Right ventricle myocardium superior (tissue), 1 donor: ENCODE data around the gene NTNG1. TPM values are rescaled to one million over a fixed set of nuclear protein-coding genes. Genes with fewer than 3 reads are reported as not detected.

Source experiments
- ATAC-seq: fragments of 200-7000 bp; cut with Tn5 transposase; one replicate; pipeline ENCODE4 v1.9.1; 2020; ENCODE audit warnings: mild to moderate bottlenecking; ENCODE audit not compliant: poor library complexity
- DNase-seq: peaks from one replicate; pipeline ENCODE4 v3.0.0-alpha.2; 2020
- intact Hi-C: fragments of 100-400 bp; cut with DNase I; formaldehyde crosslinking; loops from one replicate; pipeline ENCODE4 v1.11.2; 2022
- total RNA-seq: library from RNA; stranded (reverse); fragmentation: NEBNext Ultra II Directional; extraction: Animal tissue kit (Norgen Biotek cat#: 25700); gene quantifications from one replicate; pipeline ENCODE4 v1.2.1, GENCODE V29; 2021
- donor health status: DM: no; HTN: yes; CAD: no; lungs with severe emphysema.

The NTNG1 gene
- total RNA-seq, 1 donor from 2014 or later: 0.46 TPM

DNA sequence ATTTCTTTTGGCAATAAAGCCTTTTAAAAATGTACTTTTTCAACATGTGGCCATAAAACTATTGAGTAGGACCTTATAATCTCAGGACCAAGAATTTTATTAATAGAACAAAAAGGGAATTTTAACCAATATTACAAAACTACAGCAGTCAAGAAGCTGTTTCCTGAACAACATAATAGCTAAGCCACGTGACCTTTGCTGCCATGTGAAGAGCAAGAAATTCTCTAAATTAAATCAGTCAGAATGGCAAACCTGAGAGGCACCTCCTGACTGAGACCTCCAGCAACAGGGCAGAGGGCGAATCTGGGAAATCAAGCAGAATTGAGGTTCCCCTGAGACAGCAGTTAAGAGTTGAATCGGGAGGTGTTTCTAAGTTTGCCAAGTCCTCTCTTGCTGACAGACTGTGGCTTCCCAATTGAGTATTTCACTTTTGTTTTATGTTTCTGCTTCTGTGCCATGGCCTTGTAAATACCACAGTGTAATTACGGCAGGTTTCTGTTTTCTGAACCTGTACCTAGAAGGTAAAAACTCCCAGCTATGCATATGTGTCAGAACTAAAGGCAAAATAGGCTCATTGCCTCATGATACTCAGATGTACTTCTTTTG, 358.4 kb downstream of the NTNG1 start:
- ATAC-seq: no peak
- intact Hi-C loops: no loop called here
- DNase-seq: no peak

- intact Hi-C loops: no loop called here
- DNase-seq (no peak), ATAC-seq (no peak)
Observed at GRCh38 chr1:107501081-107501605, 360.3 kb downstream of the NTNG1 start.

DNA sequence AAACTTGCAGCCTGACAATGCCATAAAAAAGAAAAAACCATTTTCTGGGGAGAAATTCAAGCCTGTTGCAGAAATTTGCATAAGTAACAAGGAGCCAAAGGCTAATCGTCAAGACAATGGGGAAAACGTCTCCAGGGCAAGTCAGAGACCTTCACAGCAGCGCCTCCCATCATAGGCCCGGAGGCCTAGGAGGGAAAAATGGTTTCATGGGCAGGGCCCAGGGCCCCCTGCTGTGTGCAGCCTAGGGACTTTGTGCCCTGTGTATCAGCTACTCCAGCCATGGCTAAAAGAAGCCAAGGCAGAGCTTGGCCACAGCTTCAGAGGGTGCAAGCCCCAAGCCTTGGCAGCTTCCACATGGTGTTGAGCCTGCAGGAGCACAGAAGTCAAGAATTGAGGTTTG, 369.5 kb downstream of the NTNG1 start:
- no peak for ATAC-seq
- intact Hi-C loops: no loop called here
- no peak for DNase-seq

DNA sequence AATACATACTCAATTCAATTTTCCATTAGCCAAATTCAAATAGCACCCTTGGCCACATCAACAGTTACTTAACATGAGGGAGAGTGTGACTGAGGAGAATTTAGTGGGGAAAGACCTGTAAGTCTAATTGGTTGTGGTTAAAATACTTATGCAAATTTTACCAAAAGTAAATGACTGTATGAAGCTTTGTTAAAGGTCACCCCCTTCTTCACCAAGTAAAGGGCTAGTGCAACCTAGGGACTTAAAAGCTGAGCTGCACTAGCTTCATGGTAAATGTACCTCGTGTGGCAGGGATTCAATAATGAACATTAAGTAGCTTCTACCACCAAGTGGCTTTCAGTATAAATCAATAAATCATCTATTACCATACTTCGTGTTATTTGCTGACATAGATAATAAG, 372.0 kb downstream of the NTNG1 start:
- intact Hi-C loops: no loop called here
- ATAC-seq (no peak), DNase-seq (no peak)

DNA sequence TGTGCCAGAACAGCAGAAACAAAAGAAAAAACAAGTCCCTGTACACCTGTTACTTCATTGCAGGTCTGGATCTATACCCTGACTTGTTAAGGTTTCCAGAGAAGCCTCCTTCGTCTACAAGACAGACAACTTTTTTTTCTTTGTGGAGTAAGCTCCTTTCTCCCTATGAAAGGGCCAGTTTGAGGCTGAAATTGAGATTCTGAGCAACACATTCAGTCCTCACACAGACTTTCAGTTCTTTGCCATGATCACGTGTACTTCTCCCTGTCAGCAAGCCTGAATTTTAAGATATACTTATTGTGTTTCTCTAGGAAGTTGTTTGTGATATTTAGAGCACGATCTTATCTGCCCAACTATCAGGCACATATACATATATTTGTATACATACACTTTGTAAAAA, 374.0 kb downstream of the NTNG1 start:
- DNase-seq: no peak
- ATAC-seq: no peak
- intact Hi-C loops: no loop called here

GRCh38 chr1:107515702-107516101, 374.9 kb downstream of the NTNG1 start:
- intact Hi-C loops: no loop called here
- ATAC-seq (no peak), DNase-seq (no peak)

DNA sequence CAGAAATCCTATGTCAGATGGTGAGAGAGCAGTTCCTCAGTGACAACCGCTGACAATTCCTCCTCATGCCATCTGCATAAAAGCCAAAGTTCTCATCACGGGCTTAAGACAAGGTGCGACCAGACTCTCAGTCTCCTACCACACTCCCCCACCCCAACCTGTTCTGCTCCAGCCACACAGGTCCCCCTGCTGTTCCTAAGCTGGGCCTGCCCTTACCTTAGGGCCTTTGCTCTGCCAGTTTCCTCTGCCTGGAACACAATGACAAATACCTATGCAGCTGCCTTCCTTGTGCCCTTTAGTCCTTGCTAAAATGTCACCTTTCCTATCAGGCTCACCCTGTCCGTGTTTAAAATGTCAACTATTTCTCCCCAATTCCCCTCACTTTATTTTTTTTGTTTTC, 382.2 kb downstream of the NTNG1 start:
- intact Hi-C loops: no loop called here
- no peak for ATAC-seq

GRCh38 chr1:107523736-107524135, 382.9 kb downstream of the NTNG1 start:
- ATAC-seq: no peak
- intact Hi-C loops: no loop called here
- DNase-seq: no peak

More for the DNA sequence above, 382.2 kb downstream of the NTNG1 start:
- DNase-seq: no peak

GRCh38 chr1:107524301-107524700, 383.5 kb downstream of the NTNG1 start:
- intact Hi-C loops: no loop called here
- no peak for ATAC-seq
- DNase-seq: no peak

DNA sequence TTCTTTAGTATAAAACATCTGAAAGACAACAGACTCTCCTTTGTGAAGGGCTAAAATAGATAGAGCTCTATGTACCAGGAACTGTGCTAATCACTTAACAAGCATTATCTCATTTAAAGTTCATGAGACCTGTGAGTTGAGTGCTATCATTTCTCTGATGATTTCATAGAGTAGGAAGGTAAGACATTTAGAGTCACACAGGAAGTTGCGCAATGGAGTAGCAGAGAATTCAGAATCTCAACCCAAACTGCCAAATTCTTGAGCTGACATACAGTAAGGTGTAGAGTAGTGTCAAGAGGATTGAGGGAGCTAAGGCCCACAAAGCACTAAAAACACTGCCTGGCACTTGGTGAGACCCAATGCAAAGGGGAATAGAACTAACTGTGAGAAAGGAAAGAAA, 384.3 kb downstream of the NTNG1 start:
- ATAC-seq: no peak
- intact Hi-C loops: no loop called here
- no peak for DNase-seq

GRCh38 chr1:107525961-107526360, 385.1 kb downstream of the NTNG1 start:
- intact Hi-C loops: no loop called here
- no peak for ATAC-seq
- no peak for DNase-seq

DNA sequence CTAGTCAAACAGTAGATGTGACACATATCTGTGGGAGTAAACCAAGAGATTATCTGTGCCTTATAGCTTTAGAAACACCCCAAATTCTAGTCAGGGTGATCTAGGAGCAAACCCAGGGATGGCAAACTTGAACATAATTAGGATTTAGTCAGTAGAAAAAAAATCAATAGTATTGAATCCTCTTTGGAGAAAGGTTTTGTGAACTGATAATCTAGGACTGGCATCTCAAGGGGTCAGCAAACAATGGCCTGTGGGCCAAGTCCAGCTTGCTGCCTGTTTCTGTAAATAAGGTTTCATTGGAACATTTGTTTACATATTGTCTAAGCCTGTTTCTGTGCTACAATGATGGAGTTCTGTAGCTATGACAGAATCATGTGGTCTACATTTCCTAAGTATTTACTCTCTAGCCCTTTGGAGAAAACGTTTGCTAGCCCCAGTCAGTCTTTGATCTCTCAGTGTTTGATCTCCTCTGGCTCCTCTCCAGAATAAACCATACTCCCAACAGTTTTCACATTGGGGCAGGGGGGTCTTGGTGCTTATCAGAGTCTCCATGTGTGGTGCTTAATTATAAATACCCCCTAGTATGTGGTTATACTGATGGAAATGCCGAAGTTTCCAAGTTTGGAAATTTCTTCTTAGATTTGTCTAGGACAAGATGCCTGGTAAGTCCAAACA, 385.8 kb downstream of the NTNG1 start:
- intact Hi-C loops: no loop called here
- no peak for DNase-seq
- ATAC-seq: no peak

GRCh38 chr1:107529511-107530149, 388.8 kb downstream of the NTNG1 start:
- intact Hi-C loops: no loop called here
- no peak for ATAC-seq
- no peak for DNase-seq

DNA sequence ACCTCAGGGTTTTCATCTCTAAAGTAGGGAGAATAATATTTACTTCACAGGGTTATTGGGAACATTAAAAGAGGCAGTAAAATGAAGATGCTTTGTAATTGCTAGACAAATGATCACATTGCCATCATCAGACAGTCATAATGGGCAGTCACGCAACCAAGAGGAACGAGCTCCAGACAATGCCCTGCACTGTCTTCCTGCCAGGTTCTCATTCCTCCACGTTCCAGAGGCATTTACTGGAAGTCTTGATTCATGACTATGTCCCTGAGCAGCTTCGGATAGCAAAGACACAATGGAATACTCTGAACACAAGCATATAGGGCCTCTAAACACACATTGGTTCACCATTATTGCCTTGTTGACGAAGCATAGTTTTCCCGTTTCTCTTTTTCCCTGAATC, 389.7 kb downstream of the NTNG1 start:
- intact Hi-C loops: no loop called here
- ATAC-seq (no peak), DNase-seq (no peak)

DNA sequence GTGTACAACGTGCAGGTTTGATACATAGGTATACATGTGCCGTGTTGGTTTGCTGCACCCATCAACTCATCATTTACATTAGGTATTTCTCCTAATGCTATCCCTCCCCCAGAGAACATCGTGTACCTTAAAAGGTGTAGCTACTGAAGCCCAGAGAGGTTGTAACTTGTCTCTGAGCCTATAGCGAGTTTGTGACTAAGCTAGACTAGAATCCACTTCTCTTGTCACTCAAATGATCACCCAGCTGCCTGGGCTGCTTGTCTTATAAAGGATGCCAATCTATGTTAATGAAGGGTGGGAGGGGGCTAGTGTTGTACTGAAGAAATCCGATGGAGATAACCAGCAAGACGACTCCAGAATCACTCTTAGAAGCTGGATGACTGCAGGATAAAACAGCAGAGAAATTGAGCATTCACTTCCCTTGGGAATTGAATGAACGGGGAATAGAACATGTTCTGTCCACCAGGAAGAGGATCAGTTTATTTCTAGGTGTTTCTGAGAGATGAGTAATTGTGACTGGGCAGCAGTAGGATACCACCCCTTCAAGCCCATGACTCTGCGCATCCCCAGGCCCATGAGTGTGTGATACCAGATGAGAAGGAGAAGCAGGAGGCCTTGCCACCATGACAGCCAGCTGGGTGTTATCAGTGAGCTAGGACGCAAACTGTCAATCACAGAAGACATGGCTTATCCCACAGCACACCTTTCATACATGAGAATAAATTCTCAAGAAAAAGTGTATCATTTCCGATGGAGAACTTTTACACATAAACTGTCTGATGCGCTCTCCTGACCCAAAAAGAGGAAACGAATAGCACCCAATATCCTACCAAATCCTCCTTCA, 390.4 kb downstream of the NTNG1 start:
- intact Hi-C loops: no loop called here
- no peak for DNase-seq
- ATAC-seq: no peak

- ATAC-seq (no peak), DNase-seq (no peak)
- intact Hi-C loops: no loop called here
Observed at GRCh38 chr1:107532318-107532717, 391.5 kb downstream of the NTNG1 start.
